GM19238 (cell line): ENCODE data around the gene PCYT2.

Experiments used
- DNase-seq: peaks from one replicate; pipeline ENCODE4 v3.0.0; 2011; ENCODE audit warnings: low spot score; ENCODE audit not compliant: insufficient read length

PCYT2 gene

DNA sequence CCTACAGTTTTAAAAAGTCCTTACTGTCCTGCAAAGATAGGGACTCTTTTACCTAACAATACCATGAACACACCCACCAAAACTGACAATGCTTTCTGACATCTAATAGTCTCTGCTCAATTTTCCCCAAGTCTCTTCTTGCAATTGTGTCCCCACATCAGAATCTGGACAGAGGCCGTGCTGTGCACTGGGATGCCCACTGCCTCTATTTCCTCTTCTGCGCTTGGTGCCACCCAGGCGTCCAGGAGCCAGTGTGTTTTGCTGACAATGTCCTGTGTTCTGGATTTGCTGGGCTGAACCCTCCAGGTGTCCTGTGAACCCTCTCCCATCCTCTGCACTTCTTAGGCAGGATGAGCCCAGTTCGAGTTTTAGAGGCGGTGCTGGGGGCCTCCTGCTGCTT, 33.6 kb downstream of the PCYT2 start:
- no peak for DNase-seq

DNA sequence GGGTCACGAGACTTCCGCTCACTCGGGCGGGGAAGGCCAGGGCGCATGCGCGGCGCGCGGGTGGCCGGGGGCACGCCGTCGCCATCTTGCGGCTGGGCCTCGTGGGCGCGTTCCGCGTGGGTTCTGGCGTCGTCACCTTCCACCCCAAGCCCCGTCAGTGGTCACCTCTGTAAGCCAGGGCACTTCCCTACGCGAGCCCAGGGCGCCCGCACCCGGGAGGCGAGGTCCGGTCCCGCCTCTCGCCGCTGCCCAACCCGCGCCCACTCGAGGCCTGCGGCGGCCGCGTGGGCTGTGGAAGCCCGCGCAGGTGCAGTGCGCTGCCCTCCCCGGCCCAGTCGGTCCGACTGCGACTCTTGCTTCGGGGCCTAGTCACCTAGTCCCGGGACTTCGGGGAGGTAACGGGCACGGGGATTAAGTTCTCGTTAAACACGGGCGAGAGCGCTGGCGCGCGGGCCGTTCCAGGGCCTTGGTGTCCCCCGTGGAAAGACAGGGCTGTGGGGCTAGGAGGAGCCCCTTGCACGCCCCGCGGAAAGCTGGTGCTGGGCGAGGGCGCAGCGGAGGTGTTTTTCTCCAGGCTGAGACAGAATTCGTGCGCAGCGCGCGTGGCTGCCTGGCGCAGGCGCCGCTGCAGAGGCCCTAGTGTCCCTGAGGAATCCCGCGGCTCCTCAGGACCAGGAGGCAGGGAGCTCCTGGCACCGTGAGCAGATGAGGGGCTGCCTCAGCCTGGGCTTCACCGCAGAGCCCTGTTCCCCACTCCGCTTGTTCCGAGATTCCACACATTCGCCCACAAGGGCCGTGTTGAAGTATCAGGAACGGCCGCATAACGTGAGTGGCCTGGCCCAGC, 39.6 kb downstream of the PCYT2 start:
- peak; percentile 97 for DNase-seq

DNA sequence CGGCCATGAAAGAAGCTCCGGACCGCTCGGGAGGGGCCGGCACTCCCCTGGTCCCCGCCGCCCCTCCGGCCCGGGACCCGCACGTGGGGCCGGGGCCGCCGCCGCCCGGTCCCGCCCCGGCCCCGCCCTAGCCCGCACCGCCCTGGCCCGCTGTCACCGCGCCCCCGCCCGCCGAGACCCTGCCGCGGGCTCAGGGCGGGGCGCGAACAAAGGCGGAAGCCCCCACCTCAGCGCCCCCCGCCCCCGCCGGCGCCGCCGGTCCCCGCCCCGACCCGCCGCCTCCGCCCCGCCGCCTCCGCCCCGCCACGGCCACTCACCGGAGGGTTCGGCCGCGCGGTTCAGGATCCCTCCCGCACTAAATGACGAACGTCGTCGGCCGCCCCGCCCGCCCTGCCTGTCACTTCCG, 40.2 kb downstream of the PCYT2 start, which contains the start of gene ARHGDIA:
Gene ARHGDIA (minus strand): TSS at position 357 of the 406 bp plus-strand sequence. CDS start 1,407 bp downstream, outside the sequence.
- peak; percentile 32 for DNase-seq

DNA sequence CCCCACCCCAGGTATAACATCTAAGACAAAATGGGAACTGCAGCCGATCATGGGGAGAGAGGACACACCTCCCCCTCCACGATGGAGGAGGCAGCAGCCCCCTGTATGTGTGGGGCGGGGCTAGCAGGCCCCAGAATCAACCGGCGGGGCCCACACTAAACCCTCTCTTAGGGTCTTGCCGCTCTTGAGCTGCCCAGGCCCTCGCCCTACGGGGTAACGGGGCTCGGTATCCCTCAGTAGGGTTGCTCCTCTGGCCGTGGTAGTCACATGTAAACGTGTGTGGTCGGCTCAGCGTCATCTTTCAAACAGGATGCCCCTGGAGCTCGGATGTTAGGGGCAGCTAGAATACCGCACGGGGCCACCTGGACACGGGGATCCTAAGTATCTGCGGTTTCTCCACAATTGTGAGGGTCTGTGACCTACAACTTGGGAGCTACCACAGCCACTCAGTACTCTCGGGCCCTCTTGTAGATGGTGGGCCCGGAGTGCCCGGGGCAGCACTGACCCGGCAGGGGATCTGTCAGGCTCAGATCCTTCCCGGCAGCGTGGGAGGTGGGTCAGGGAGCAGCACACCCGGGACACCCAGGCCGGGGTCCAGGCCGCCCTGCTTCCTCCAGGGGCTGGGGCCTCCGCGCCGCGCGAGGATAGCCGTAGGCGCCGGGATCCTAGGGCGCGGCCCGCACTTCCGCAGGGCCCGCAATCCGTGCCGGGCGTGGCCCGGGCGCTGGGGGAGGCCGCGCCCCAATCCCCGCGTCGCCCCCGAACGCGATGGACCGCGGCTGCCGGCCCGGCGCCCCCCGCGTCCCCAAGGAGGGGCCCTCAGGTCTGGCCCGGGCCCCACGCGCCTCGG, 40.8 kb downstream of the PCYT2 start:
- peak; percentile 47 for DNase-seq

DNA sequence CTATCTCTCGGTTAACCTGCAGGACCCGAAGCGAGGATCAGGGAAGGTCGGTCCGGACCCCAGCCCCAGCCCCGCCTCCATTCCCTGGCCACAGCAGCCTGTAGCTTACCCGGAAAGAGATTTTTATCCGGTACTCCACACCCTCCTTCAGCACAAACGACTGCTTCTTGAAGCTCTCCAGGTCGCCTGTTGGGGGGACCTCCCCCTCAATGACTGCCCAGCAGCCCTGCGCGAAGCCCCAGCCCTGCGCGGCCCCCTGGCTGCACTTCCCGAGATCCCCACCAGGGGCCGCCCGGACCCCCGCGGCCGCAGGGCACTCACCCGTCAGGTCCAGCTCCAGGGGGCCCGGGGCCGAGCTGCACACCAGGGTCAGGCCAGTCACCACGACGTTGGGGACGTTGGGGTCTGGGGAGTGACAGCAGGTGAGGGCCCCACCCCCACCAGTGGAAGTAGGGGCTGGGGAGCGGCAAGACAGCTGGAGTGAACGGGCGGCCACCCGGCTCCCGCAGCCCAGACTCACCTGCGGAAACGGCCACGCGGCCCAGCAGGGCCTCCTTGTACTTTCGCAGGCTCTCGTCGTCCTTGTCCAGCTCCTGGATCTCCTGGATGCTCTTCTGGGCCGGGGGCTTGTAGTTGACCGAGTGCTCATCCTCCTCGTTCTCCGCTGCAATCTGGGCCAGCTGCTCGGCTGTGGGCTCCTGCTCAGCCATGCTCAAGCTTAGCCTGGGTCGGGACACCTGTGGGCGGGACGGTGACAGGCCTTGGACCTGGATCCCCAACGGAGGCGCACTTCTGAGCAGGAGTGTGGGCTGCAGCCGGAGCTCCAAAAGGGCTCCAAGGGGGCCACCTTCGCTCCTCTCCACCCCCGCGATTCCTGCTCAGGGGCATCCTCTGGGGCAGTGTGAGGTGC, 41.7 kb downstream of the PCYT2 start:
- peak; percentile 65 for DNase-seq

DNA sequence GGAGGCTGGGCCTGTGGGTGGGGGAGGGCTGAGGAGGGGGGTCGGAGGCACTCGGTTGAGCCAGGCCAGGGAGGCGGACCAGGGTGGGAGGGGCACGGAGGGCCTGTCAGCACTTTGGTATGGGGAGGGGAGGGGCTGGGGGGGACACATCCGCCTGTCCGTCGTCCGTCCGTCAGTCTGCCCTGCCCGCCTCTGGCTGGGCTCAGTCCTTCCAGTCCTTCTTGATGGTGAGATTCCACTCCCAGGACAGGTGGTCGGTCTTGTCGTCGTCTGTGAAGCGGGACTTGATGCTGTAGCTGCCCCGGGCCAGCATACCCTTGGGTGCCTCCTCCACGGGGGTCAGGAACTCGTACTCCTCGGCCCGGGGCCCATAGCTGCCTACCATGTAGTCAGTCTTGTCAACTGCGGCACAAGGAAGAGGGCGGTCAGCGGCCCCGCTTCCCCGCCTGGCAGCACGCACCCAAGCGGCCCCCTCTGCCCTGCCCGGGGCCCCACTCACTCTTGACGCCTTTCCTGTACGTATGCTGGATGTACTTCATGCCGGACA, 42.5 kb downstream of the PCYT2 start:
- no peak for DNase-seq

DNA sequence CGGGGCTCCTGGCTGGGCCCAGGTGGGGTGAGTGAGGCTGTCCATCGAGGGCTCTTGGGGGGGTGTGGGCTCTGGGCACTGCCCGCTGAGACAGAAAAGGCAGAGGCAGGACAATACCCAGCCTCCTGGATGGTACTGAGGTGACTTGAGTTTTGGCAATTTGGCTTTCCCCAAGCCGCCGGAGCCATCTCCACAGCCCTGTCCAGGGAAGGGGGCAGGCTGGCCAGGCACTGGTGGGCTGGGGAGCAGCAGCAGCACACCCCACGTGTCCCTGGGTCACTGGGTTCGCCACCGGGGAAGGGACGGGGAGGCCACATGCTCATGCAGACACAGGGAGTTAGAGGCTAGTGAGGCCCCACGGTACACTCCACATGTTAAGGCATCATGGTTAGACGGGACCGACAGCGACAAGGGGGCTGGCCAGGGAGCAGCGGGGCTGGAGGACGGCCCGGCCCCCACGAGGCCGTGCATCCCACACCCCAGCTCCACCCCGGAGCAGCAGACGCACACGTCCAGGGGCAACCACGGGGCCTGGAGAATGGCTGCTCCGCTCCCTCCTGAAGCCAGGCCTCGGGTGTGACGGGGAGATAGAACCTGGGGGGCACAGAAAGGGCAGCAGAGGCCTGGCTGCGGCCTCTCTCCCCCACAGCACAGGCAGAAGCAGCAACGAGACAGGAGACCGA, 43.1 kb downstream of the PCYT2 start:
- no peak for DNase-seq

DNA sequence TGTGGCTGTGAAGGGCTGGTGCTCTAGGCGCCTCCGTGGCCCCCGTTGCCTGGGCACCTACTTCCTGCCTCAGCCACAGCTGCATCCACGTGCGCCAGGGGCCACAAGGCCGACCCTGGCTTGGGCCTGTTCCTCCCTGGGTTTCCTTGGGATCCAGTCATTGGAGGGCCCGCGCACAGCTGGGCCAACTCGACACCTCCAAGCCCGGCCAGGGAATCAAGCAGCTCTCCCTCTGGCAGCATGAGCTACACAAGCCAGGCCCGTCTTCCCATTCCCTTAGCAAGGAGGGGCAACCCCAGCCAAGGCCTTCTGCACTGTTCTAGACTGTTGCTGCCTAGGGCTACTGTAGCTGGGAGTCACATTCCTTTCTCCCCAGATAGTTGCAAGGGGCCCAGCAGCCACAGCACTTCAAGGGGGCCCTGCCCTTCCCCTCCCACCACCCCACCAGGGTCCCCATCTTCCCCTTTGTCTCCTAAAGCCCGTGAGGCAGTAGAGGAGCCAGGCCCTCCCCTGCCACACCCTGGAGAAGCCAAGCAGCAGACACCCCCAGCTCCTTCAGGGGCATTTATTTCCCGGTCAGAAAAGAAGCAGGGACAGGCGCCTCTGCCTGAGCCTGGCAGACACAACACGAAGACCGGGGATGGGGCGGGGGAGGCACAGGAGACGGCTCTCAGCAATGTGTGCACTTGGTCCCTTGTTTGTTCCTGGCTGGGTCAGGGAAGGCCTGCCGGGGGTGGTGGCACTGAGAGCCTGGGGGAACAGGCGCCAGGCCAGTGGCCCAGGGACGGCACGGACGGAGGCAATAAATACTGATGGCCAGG, 43.8 kb downstream of the PCYT2 start:
- no peak for DNase-seq

DNA sequence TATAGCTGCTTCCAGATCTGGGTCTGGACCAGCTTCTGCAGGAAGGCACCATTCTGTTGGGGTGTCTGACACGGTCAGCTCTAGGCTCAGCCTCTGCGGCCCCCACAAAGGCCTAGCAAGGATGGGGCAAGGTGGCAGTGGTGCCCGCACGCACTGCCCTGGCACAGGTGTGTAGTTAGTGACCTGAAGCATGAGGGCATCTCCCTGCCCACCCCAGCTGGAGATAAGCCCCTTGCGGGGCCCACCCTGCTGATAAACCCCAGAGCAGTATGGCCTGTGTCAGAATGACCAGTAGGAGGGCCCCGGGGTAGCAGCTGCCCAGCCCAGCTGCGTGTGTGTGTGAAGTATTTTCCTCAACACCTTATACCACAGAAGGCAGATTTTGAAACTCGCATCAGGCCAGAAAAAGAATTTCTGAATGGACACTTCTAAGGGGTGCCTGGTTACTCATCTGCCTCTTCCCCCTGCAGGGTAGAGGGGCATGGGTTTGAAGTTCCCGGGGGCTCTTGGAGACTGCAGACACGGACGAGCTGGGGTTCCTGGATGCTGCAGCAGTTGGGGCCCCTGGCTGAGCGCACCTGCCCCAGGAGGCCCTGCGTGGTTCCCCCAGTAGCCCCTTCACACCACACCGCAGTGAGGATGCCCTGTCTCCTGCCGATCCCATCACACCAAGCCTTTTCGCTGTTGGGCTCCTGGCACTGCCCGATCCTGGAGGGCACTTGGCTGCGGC, 44.6 kb downstream of the PCYT2 start:
- no peak for DNase-seq

DNA sequence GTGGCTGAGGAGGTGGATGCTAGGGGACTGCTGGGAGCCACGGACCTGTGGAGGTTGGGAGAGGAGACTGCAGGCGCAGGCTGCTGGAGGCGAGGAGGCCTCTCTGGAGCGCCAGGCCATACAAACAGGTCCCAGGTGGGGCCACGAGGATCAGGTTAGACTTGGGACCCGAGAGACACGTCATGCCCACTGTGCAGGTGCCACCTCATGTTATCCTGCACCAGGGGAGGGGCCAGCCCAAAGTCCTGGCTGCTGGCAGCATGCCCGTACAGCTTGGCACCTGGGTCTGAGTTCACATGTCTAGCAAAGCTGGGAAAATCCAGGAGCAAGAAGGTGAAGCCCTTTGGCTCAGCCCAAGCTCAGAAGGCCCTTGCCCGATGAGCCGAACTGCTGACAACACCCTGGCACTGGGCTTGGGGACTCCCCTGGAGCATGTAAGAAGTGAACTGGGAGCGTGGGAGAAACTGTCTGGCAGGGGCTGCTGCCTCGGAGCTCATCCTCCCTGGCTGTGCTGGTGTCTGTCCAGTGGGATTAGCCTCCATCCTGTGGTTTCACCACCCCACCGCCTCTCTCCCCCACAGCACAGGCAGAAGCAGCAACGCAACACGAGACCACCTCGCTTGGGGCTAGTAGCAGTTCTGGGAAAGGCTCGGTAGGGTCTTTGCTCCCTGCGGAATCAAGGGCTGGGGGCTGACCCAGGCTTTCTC, 45.3 kb downstream of the PCYT2 start:
- DNase-seq: no peak

DNA sequence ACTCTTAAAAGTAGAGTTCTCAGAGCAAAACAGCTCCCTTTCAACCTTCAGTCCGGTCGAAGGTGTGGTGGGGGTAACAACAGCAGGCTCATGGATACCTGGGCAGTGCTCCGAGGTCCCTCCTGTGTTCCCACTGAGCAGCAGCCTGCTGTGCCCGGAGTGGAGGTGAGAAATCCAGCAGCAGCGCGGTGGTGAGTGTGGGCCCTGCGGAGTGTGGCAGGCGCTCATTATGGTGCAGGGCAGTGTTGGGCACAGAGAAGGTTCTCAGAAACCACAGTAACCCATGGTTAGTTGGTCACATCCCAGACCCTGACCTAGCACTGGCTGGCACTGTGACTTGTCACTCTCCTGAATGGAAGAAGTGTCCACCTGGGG, 45.9 kb downstream of the PCYT2 start:
- DNase-seq: no peak

DNA sequence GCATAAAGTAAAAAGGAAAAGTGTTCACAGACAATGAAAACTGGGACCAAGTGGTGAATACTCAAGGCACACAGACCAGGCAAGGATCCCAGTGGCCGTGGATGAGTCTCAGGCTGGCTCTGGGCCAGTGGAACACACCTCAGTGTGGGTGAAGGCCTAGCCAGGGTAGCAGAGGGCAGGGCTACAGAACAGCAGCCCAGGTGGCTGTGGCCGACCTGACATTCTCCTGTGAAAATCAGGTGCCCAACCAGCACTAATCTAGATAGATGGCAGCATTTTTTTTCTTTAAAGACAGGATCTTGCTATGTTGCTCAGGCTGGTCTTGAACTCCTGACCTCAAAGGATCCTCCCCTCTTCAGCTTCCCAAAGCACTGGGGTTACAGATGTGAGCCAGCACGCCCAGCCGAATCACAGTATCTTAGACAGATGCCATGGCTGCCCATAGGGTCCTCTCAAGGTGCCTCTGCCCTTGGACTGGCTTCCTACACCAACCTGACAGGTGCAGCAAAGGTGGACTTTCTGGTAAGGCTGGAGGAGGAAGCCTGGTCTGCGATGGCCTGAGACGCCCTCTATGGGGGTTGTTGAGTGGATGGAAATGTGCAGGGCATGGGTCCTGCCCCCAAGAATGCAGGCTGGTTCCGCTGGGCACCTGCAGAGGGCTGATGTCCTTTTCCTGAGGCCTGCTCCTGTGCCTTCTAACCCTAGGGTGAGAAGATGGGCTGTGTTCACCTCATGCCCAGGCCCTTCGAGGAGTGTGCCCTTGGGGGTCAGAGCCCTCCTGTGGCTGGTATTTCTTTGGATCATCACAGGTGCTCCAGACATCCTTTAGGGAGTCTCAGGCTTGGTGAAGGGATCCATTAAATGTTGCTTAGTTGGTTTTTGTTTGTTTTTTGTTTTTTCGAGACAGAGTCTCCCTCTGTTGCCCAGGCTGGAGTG, 47.1 kb downstream of the PCYT2 start:
- DNase-seq: no peak

DNA sequence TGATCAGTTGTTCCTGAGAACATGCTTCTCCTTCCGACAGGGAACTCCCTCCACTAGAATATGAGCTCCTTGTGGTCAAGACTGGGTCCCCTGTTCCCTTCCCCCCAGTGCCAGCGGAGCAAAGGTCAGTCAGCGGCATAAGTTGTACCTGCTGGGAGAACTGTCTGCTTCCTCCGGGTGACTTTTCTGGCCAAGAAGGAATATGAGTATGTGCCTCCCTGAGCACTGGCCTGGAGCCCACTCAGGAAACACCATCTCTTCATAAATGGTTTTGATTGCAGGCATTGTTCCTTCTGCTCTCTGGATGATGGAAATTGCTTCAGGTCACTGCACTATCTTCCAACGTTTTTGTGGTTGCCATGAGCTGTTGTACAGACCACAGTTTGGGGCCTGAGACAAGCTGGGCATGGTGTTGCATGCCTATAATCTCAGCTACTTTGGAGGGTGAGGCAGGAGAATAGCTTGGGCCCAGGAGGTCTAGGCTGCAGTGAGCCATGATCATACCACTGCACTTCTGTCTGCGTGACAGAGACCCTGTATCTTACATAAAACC, 48.0 kb downstream of the PCYT2 start:
- DNase-seq: no peak

DNA sequence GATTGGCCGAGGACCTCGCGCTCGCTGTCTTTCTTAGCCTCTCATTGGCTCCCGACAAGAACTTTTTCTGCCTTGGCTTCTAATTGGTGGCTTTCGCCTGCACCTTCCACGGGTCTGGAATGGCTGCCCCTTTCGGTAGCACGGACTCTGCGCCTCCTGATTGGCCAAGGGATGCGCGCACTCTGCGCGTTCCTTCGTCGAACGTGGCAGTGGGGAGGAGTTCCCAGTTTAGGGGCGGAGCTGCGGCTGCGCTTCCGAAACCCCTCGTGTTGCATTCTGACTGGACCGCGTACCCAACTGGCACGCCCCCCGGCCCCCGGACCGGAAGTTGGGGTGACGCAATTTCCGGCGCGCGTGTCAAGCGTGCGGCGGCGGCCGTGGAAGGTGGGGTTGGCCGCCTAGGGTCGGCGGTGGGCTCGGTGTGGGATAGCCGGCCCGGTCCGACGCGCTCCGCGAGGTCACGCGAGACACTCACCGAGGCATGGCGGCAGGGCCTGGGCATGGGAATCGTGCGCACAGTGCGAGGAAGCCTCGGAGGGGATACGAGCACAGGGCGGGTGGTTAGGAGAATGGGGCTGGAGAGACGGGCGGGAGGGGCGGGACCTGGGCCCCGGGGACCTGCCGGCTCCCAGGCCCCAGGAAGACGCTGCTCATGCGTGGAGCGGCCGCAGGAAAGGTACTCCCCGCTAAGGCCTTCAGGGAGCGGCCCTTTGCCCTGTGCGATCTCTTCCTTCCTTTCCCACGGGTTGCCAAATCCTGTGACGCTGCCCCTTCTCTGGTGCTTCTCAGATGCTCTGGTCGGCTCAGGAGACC, 50.2 kb downstream of the PCYT2 start:
- DNase-seq: peak; percentile 99

DNA sequence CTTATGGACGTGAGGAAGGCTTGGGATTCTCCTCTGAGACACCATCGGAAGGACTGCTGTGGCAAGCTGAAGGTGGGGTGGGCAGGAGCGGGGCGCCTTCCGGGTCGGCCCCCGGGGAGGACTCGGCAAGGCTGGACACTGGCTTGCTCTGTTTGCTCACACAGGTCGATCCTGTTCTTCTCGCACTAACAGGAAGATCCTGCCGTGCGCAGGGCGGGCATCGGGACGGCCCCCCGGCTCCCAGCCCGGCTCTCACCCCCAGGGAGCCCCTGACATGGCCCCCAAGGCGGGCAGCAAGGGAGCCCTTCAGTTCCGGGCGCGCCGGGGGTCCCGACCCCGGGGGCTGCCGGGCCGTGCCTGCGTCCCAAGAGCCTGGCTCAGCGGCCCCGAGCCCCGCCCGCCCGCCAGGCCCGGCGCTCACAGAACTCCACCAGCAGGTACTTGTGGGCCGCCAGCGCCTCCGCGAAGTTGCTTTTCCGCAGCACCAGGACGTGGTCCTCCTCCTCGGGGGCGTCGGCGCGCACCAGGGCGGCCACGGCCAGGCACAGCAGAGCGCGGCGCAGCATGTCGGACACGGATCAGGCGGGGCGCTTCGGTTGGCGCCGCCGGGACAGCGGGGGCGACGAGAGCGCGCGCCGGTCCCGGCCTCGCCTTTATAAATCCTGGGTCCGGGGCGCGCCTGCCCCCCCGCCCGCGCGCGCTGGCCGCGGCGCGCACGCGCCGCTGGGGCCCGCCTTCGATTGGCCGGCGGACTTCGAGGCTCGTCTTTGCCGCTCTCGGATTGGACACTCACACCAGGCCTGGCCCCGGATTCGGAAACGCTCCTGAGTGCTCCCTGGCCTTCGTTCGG, 51.1 kb downstream of the PCYT2 start, which contains the start of gene P4HB:
Gene P4HB (minus strand): TSS at position 630 of the 850 bp plus-strand sequence. CDS start 64 bp downstream, at position 566.
- no peak for DNase-seq
